Type B pancreatic cell (in vitro differentiated cells): ENCODE results near the gene SOWAHA. TPM values are rescaled to one million over a fixed set of nuclear protein-coding genes. Genes with fewer than 3 reads are reported as not detected.

Source experiments
- DNase-seq: peaks from one replicate; pipeline ENCODE4 v3.0.0; 2021; ENCODE audit warnings: mixed read lengths; ENCODE audit not compliant: unreplicated experiment; ENCODE audit errors: extremely low spot score
- H3K27ac Mint-ChIP-seq: 2 replicates; pipeline ENCODE4 v1.8.0; 2021; ENCODE audit warnings: mild to moderate bottlenecking, mixed read lengths
- H3K27me3 Mint-ChIP-seq: 2 replicates; pipeline ENCODE4 v1.8.0; 2021; ENCODE audit warnings: mixed read lengths
- H3K36me3 Mint-ChIP-seq: 2 replicates; pipeline ENCODE4 v1.8.0; 2021; ENCODE audit warnings: mixed read lengths
- H3K4me1 Mint-ChIP-seq: one replicate; pipeline ENCODE4 v1.8.0; 2021; ENCODE audit warnings: mixed read lengths; ENCODE audit not compliant: unreplicated experiment
- H3K4me3 Mint-ChIP-seq: 2 replicates; pipeline ENCODE4 v1.8.0; 2021; ENCODE audit warnings: mild to moderate bottlenecking, mixed read lengths
- H3K9me3 Mint-ChIP-seq: 2 replicates; pipeline ENCODE4 v1.8.0; 2021; ENCODE audit warnings: mixed read lengths
- CTCF ChIP-seq: fragments of 200-600 bp; sonication (generic); conservative IDR thresholded peaks from 2 replicates; pipeline ENCODE4 v1.5.0; 2021; ENCODE audit warnings: antibody characterized with exemption, mild to moderate bottlenecking
- long read RNA-seq: library from polyadenylated mRNA; unstranded; transcript quantifications from one replicate; pipeline ENCODE4 v2.0.0, GENCODE V29; 2020
- total RNA-seq: library from RNA; stranded (reverse); gene quantifications from 2 replicates; pipeline ENCODE4 v1.2.1, GENCODE V29; 2021; ENCODE audit warnings: low replicate concordance

Gene SOWAHA
- 2.5 and 4.4 TPM in 2 replicates for total RNA-seq
- long read RNA-seq, partial matches to known transcripts = 0 of 1 reads
- long read RNA-seq, other reads (novel, unspliced or antisense) = 0 of 1 reads

- no peaks in the 10 kb centered on the region for H3K9me3 Mint-ChIP-seq
- peak within 1 kb of the TSS; percentile 88 for H3K4me3 Mint-ChIP-seq
- DNase-seq = no peak
- no peaks in the 10 kb centered on the region for H3K36me3 Mint-ChIP-seq
- TF ChIP-seq CTCF = no peak
- H3K27me3 Mint-ChIP-seq = peaks cover 63% of the 10 kb centered on the region
- H3K27ac Mint-ChIP-seq = peak within 1 kb of the TSS; percentile 3
- peaks cover 8% of the 10 kb centered on the region for H3K4me1 Mint-ChIP-seq
Observed at GRCh38 chr5:132812781-132813598, at the start of gene SOWAHA. SOWAHA (plus strand) TSS chr5:132813302; CDS start chr5:132813622, 320 bp downstream.

- Mint-ChIP-seq H3K4me3 (no peak overlapping the region), H3K27ac (no peak overlapping the region), H3K4me1 (no peaks in the 10 kb centered on the region), H3K27me3 (no peaks in the 10 kb centered on the region), H3K9me3 (no peaks in the 10 kb centered on the region), H3K36me3 (peaks cover 24% of the 10 kb centered on the region)
- no peak for TF ChIP-seq CTCF
- DNase-seq = no peak
Observed at GRCh38 chr5:132764051-132764450, 49.1 kb upstream of the SOWAHA start.

GRCh38 chr5:132764671-132765238 is 48.3 kb upstream of the SOWAHA start:
- Mint-ChIP-seq H3K9me3 (no peaks in the 10 kb centered on the region), H3K4me1 (no peaks in the 10 kb centered on the region), H3K36me3 (peaks cover 22% of the 10 kb centered on the region), H3K27me3 (no peaks in the 10 kb centered on the region), H3K27ac (no peak overlapping the region), H3K4me3 (no peak overlapping the region)
- DNase-seq = no peak
- no peak for TF ChIP-seq CTCF

GRCh38 chr5:132765311-132766019 is 47.6 kb upstream of the SOWAHA start:
- H3K27me3 Mint-ChIP-seq = no peaks in the 10 kb centered on the region
- no peaks in the 10 kb centered on the region for H3K4me1 Mint-ChIP-seq
- H3K36me3 Mint-ChIP-seq = peaks cover 20% of the 10 kb centered on the region
- no peaks in the 10 kb centered on the region for H3K9me3 Mint-ChIP-seq
- no peak overlapping the region for H3K27ac Mint-ChIP-seq
- no peak for DNase-seq
- no peak for TF ChIP-seq CTCF
- H3K4me3 Mint-ChIP-seq = no peak overlapping the region

GRCh38 chr5:132766020-132766805 is 46.9 kb upstream of the SOWAHA start:
- no peak for DNase-seq
- Mint-ChIP-seq H3K4me1 (peaks cover 5% of the 10 kb centered on the region), H3K4me3 (no peak overlapping the region), H3K9me3 (no peaks in the 10 kb centered on the region), H3K27ac (no peak overlapping the region), H3K27me3 (no peaks in the 10 kb centered on the region), H3K36me3 (peaks cover 16% of the 10 kb centered on the region)
- TF ChIP-seq CTCF = no peak
